WERI-Rb-1 (cell line): ENCODE data around the gene FOXM1.
A peak's percentile ranks its signal among the peaks of the same experiment; 100 is the strongest.

ENCODE experiments used
- DNase-seq: peaks from one replicate; pipeline ENCODE4 v3.0.0-alpha.2; 2020
- H3K27ac ChIP-seq: fragments of 250-450 bp; sonication (Bioruptor Pico); 2 replicates; pipeline ENCODE4 v1.5.1; 2020; ENCODE audit warnings: mild to moderate bottlenecking, moderate library complexity
- H3K27me3 ChIP-seq: fragments of 250-450 bp; sonication (Bioruptor Pico); 2 replicates; pipeline ENCODE4 v1.5.1; 2021; ENCODE audit warnings: mild to moderate bottlenecking, low read depth, moderate library complexity; ENCODE audit not compliant: insufficient read depth, severe bottlenecking
- H3K36me3 ChIP-seq: fragments of 250-450 bp; sonication (Bioruptor Pico); 2 replicates; pipeline ENCODE4 v1.5.1; 2020; ENCODE audit warnings: mild to moderate bottlenecking, moderate library complexity
- H3K4me3 ChIP-seq: 2 replicates; pipeline ENCODE4 v1.5.1; 2011; ENCODE audit warnings: low read depth, mild to moderate bottlenecking, control low read depth, low read length
- H3K9me3 ChIP-seq: fragments of 250-450 bp; sonication (Bioruptor Pico); 2 replicates; pipeline ENCODE4 v1.5.1; 2021; ENCODE audit warnings: mild to moderate bottlenecking, moderate library complexity; ENCODE audit not compliant: severe bottlenecking
- CTCF ChIP-seq: IDR thresholded peaks from 2 replicates; pipeline ENCODE4 v1.5.1; 2011; ENCODE audit warnings: low read depth, mild to moderate bottlenecking, control low read depth, inconsistent platforms, low read length

The FOXM1 gene

GRCh38 chr12:2877047-2877952 is at the start of gene FOXM1, which contains the start of gene RHNO1:
TSS of gene FOXM1 (minus strand) at chr12:2877174. CDS start at chr12:2874478, 2,696 bp downstream.
TSS of gene RHNO1 (plus strand) at chr12:2877223. CDS start at chr12:2885367, 8,144 bp downstream.
- H3K27ac ChIP-seq, result peak within 1 kb of the TSS; percentile 99
- peaks cover 50% of the 10 kb centered on the region for H3K36me3 ChIP-seq
- no peaks in the 10 kb centered on the region for H3K9me3 ChIP-seq
- H3K27me3 ChIP-seq, result no peaks in the 10 kb centered on the region
- peak; percentile 91 for DNase-seq
- H3K4me3 ChIP-seq, result peak within 1 kb of the TSS; percentile 96
- TF ChIP-seq CTCF, result no peak

- TF ChIP-seq CTCF, result no peak
- DNase-seq, result no peak
- Histone ChIP-seq H3K4me3 (no peak overlapping the region), H3K27me3 (no peaks in the 10 kb centered on the region), H3K9me3 (no peaks in the 10 kb centered on the region), H3K36me3 (peaks cover 72% of the 10 kb centered on the region), H3K27ac (no peak overlapping the region)
These were observed 48.5 kb upstream of the FOXM1 start for GRCh38 chr12:2925322-2925995.

- H3K36me3 ChIP-seq, result peaks cover 72% of the 10 kb centered on the region
- DNase-seq, result no peak
These were observed 47.0 kb upstream of the FOXM1 start for GRCh38 chr12:2924019-2924418.

GRCh38 chr12:2923057-2923456 is 46.1 kb upstream of the FOXM1 start:
- no peak for DNase-seq
- Histone ChIP-seq H3K4me3 (no peak overlapping the region), H3K27ac (no peak overlapping the region), H3K27me3 (no peaks in the 10 kb centered on the region), H3K36me3 (peaks cover 71% of the 10 kb centered on the region), H3K9me3 (no peaks in the 10 kb centered on the region)
- no peak for TF ChIP-seq CTCF

More at GRCh38 chr12:2924019-2924418, 47.0 kb upstream of the FOXM1 start:
- no peaks in the 10 kb centered on the region for H3K27me3 ChIP-seq
- TF ChIP-seq CTCF, result no peak
- no peaks in the 10 kb centered on the region for H3K9me3 ChIP-seq
- H3K27ac ChIP-seq, result no peak overlapping the region
- no peak overlapping the region for H3K4me3 ChIP-seq

GRCh38 chr12:2922329-2922728 is 45.4 kb upstream of the FOXM1 start:
- Histone ChIP-seq H3K4me3 (no peak overlapping the region), H3K27ac (no peak overlapping the region), H3K36me3 (peaks cover 64% of the 10 kb centered on the region), H3K27me3 (no peaks in the 10 kb centered on the region), H3K9me3 (no peaks in the 10 kb centered on the region)
- no peak for TF ChIP-seq CTCF
- no peak for DNase-seq
